ENCODE measurements around the gene ZNF536.

GRCh38 chr19:30367006-30367405, 5.2 kb upstream of the ZNF536 start:
- TF ChIP-seq, protein P1, sequence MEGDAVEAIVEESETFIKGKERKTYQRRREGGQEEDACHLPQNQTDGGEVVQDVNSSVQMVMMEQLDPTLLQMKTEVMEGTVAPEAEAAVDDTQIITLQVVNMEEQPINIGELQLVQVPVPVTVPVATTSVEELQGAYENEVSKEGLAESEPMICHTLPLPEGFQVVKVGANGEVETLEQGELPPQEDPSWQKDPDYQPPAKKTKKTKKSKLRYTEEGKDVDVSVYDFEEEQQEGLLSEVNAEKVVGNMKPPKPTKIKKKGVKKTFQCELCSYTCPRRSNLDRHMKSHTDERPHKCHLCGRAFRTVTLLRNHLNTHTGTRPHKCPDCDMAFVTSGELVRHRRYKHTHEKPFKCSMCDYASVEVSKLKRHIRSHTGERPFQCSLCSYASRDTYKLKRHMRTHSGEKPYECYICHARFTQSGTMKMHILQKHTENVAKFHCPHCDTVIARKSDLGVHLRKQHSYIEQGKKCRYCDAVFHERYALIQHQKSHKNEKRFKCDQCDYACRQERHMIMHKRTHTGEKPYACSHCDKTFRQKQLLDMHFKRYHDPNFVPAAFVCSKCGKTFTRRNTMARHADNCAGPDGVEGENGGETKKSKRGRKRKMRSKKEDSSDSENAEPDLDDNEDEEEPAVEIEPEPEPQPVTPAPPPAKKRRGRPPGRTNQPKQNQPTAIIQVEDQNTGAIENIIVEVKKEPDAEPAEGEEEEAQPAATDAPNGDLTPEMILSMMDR (IDR thresholded peaks at IDR 0.05; ENCODE audit: extremely low read depth in 1 of 2, insufficient read depth in 1 of 2, low read depth in 1 of 2, low read length in 2 of 2): no peak
- TF ChIP-seq EZH2 (IDR thresholded peaks at IDR 0.05; ENCODE audit: borderline replicate concordance, low read depth, low read length, severe bottlenecking): no peak
- TF ChIP-seq POLR2A (IDR thresholded peaks at IDR 0.05; ENCODE audit: low read depth, low read length): no peak
